ENCODE data around the gene CDKAL1. TPM values are rescaled to one million over a fixed set of nuclear protein-coding genes. Genes with fewer than 3 reads are reported as not detected.

Gene CDKAL1
- total RNA-seq, 1 experiment from 2014 or later = 20.6 TPM

DNA sequence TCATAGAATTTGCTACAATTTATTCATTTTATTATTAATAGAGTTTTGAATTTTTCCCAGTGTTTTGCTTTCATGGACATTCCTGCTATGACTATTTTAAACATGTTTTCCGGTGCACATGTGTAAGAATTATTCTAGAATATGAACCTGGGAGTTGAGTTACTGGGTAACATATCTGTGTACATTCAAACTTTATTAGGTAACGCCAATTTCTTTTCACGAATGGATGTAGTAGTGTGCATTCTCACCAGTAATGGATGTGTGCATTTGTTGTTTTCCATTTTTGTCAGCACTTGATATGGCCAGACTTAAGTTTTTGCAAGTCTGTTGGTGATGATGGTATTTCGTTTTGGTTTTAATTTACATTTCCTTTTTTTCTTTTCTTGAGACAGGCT is 118.8 kb downstream of the CDKAL1 start:
- ChIA-PET POLR2A (no interaction called here), CTCF (no interaction called here)
- Mint-ChIP-seq H3K27ac (no peak overlapping the region), H3K36me3 (peaks cover 7% of the 10 kb centered on the region; the same call in 1 of the 2 replicates), H3K4me3 (no peak overlapping the region), H3K4me1 (peaks cover 20% of the 10 kb centered on the region), H3K27me3 (ENCODE audit: low read depth) (no peaks in the 10 kb centered on the region), H3K9me3 (no peaks in the 10 kb centered on the region)
- ATAC-seq (no peak), DNase-seq (ENCODE audit: low spot score) (no peak)
- TF ChIP-seq RELA (CRISPR knock-in tag; IDR thresholded peaks at IDR 0.05; ENCODE audit: borderline replicate concordance) (no peak), ATF1 (CRISPR knock-in tag; IDR thresholded peaks at IDR 0.05) (no peak), CREB1 (CRISPR knock-in tag; IDR thresholded peaks at IDR 0.05) (no peak), JUN (CRISPR knock-in tag; IDR thresholded peaks at IDR 0.05) (no peak), ZNF416 (CRISPR knock-in tag; IDR thresholded peaks at IDR 0.05) (no peak), GTF2I (CRISPR knock-in tag; conservative IDR thresholded peaks at IDR 0.05) (no peak), NFATC4 (CRISPR knock-in tag; IDR thresholded peaks at IDR 0.05) (no peak), NFYB (CRISPR knock-in tag; conservative IDR thresholded peaks at IDR 0.05; ENCODE audit: low read depth) (no peak), OVOL2 (CRISPR knock-in tag; IDR thresholded peaks at IDR 0.05; ENCODE audit: borderline replicate concordance) (no peak), ZNF671 (CRISPR knock-in tag; IDR thresholded peaks at IDR 0.05) (no peak), NFE2L1 (CRISPR knock-in tag; IDR thresholded peaks at IDR 0.05) (no peak), PRRX2 (CRISPR knock-in tag; IDR thresholded peaks at IDR 0.05) (no peak)
- TF ChIP-seq, protein P1, sequence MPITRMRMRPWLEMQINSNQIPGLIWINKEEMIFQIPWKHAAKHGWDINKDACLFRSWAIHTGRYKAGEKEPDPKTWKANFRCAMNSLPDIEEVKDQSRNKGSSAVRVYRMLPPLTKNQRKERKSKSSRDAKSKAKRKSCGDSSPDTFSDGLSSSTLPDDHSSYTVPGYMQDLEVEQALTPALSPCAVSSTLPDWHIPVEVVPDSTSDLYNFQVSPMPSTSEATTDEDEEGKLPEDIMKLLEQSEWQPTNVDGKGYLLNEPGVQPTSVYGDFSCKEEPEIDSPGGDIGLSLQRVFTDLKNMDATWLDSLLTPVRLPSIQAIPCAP (CRISPR knock-in tag; IDR thresholded peaks at IDR 0.05) = no peak
- TF ChIP-seq, protein P2, sequence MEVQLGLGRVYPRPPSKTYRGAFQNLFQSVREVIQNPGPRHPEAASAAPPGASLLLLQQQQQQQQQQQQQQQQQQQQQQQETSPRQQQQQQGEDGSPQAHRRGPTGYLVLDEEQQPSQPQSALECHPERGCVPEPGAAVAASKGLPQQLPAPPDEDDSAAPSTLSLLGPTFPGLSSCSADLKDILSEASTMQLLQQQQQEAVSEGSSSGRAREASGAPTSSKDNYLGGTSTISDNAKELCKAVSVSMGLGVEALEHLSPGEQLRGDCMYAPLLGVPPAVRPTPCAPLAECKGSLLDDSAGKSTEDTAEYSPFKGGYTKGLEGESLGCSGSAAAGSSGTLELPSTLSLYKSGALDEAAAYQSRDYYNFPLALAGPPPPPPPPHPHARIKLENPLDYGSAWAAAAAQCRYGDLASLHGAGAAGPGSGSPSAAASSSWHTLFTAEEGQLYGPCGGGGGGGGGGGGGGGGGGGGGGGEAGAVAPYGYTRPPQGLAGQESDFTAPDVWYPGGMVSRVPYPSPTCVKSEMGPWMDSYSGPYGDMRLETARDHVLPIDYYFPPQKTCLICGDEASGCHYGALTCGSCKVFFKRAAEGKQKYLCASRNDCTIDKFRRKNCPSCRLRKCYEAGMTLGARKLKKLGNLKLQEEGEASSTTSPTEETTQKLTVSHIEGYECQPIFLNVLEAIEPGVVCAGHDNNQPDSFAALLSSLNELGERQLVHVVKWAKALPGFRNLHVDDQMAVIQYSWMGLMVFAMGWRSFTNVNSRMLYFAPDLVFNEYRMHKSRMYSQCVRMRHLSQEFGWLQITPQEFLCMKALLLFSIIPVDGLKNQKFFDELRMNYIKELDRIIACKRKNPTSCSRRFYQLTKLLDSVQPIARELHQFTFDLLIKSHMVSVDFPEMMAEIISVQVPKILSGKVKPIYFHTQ (CRISPR knock-in tag; IDR thresholded peaks at IDR 0.05) = no peak
- TF ChIP-seq, protein P3, sequence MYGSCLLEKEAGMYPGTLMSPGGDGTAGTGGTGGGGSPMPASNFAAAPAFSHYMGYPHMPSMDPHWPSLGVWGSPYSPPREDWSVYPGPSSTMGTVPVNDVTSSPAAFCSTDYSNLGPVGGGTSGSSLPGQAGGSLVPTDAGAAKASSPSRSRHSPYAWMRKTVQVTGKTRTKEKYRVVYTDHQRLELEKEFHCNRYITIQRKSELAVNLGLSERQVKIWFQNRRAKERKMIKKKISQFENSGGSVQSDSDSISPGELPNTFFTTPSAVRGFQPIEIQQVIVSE (CRISPR knock-in tag; IDR thresholded peaks at IDR 0.05; ENCODE audit: borderline replicate concordance) = no peak
- TF ChIP-seq, protein P4, sequence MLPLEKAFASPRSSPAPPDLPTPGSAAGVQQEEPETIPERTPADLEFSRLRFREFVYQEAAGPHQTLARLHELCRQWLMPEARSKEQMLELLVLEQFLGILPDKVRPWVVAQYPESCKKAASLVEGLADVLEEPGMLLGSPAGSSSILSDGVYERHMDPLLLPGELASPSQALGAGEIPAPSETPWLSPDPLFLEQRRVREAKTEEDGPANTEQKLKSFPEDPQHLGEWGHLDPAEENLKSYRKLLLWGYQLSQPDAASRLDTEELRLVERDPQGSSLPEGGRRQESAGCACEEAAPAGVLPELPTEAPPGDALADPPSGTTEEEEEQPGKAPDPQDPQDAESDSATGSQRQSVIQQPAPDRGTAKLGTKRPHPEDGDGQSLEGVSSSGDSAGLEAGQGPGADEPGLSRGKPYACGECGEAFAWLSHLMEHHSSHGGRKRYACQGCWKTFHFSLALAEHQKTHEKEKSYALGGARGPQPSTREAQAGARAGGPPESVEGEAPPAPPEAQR (CRISPR knock-in tag; IDR thresholded peaks at IDR 0.05) = no peak
- TF ChIP-seq, protein P5, sequence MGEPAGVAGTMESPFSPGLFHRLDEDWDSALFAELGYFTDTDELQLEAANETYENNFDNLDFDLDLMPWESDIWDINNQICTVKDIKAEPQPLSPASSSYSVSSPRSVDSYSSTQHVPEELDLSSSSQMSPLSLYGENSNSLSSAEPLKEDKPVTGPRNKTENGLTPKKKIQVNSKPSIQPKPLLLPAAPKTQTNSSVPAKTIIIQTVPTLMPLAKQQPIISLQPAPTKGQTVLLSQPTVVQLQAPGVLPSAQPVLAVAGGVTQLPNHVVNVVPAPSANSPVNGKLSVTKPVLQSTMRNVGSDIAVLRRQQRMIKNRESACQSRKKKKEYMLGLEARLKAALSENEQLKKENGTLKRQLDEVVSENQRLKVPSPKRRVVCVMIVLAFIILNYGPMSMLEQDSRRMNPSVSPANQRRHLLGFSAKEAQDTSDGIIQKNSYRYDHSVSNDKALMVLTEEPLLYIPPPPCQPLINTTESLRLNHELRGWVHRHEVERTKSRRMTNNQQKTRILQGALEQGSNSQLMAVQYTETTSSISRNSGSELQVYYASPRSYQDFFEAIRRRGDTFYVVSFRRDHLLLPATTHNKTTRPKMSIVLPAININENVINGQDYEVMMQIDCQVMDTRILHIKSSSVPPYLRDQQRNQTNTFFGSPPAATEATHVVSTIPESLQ (CRISPR knock-in tag; IDR thresholded peaks at IDR 0.05) = no peak
- TF ChIP-seq, protein P6, sequence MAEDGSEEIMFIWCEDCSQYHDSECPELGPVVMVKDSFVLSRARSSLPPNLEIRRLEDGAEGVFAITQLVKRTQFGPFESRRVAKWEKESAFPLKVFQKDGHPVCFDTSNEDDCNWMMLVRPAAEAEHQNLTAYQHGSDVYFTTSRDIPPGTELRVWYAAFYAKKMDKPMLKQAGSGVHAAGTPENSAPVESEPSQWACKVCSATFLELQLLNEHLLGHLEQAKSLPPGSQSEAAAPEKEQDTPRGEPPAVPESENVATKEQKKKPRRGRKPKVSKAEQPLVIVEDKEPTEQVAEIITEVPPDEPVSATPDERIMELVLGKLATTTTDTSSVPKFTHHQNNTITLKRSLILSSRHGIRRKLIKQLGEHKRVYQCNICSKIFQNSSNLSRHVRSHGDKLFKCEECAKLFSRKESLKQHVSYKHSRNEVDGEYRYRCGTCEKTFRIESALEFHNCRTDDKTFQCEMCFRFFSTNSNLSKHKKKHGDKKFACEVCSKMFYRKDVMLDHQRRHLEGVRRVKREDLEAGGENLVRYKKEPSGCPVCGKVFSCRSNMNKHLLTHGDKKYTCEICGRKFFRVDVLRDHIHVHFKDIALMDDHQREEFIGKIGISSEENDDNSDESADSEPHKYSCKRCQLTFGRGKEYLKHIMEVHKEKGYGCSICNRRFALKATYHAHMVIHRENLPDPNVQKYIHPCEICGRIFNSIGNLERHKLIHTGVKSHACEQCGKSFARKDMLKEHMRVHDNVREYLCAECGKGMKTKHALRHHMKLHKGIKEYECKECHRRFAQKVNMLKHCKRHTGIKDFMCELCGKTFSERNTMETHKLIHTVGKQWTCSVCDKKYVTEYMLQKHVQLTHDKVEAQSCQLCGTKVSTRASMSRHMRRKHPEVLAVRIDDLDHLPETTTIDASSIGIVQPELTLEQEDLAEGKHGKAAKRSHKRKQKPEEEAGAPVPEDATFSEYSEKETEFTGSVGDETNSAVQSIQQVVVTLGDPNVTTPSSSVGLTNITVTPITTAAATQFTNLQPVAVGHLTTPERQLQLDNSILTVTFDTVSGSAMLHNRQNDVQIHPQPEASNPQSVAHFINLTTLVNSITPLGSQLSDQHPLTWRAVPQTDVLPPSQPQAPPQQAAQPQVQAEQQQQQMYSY (CRISPR knock-in tag; IDR thresholded peaks at IDR 0.05) = no peak
